Tibial nerve (tissue), 4 donors: Measurements from ENCODE around the gene PLCB1. TPM values are rescaled to one million over a fixed set of nuclear protein-coding genes. Genes with fewer than 3 reads are reported as not detected.
A peak's percentile ranks its signal among the peaks of the same experiment; 100 is the strongest.

Source experiments
- DNase-seq, 2 donors: peaks; one replicate each; pipeline ENCODE4 v3.0.0-alpha.2; 2019; ENCODE audit warnings: low spot score in 2 of 2
- H3K27ac ChIP-seq, 4 donors: fragments of 200-600 bp; sonication (generic) in 3 of 4; one replicate each; pipeline ENCODE4 v1.5.1; 2017 to 2019; ENCODE audit warnings: mild to moderate bottlenecking in 1 of 4
- H3K27me3 ChIP-seq, 2 donors: fragments of 200-600 bp; sonication (generic) in 1 of 2; one replicate each; pipeline versions ENCODE4 v1.5.1 to v1.6.0; 2017 to 2019
- H3K36me3 ChIP-seq, 3 donors: fragments of 200-600 bp; sonication (generic); one replicate each; pipeline ENCODE4 v1.5.1; 2018 to 2019
- H3K4me1 ChIP-seq, 4 donors: fragments of 200-600 bp; sonication (generic) in 3 of 4; one replicate each; pipeline ENCODE4 v1.5.1; 2017 to 2019
- H3K4me3 ChIP-seq, 4 donors: fragments of 200-600 bp; sonication (generic) in 3 of 4; one replicate each; pipeline ENCODE4 v1.5.1; 2017 to 2019; ENCODE audit warnings: mild to moderate bottlenecking in 1 of 4, moderate library complexity in 1 of 4
- H3K9me3 ChIP-seq, 4 donors: fragments of 200-600 bp; sonication (generic) in 3 of 4; one replicate each; pipeline ENCODE4 v1.5.1; 2017 to 2019
- EP300 ChIP-seq, 2 donors: sonication (generic); formaldehyde crosslinking; IDR thresholded peaks; one replicate each; pipeline ENCODE4 v1.6.1; 2017; ENCODE audit warnings: antibody characterized with exemption in 2 of 2, mild to moderate bottlenecking in 1 of 2
- POLR2A ChIP-seq, 2 donors: fragments of 450-650 bp; IDR thresholded peaks; one replicate each; pipeline ENCODE4 v1.6.1; 2017; ENCODE audit warnings: antibody characterized with exemption in 2 of 2, mild to moderate bottlenecking in 2 of 2, moderate library complexity in 2 of 2
- WGBS, 2 donors: methylation state at CpG; one replicate each; pipeline ENCODE4 v1.1.5; 2018; 5-methylcytosine and 5-hydroxymethylcytosine counted together
- total RNA-seq, 4 donors: library from RNA; depleted of rRNA; stranded (reverse); fragments of >200 nt; gene quantifications; one replicate each; pipeline ENCODE4 v1.1.0, GENCODE V29; 2016
- TF ChIP-seq, protein P1 (sequence below), 5 experiments: fragments of 200-600 bp in 3 of 5; fragments of 450-650 bp in 2 of 5; sonication (generic) in 3 of 5; IDR thresholded peaks; one replicate each; pipeline ENCODE4 v1.5.1; 2016 to 2019; ENCODE audit warnings: antibody characterized with exemption in 5 of 5, mild to moderate bottlenecking in 3 of 5, moderate library complexity in 2 of 5

The PLCB1 gene
- total RNA-seq, 4 donors from 2014 or later = 34.7 to 52.8 (median 39.2) TPM

DNA sequence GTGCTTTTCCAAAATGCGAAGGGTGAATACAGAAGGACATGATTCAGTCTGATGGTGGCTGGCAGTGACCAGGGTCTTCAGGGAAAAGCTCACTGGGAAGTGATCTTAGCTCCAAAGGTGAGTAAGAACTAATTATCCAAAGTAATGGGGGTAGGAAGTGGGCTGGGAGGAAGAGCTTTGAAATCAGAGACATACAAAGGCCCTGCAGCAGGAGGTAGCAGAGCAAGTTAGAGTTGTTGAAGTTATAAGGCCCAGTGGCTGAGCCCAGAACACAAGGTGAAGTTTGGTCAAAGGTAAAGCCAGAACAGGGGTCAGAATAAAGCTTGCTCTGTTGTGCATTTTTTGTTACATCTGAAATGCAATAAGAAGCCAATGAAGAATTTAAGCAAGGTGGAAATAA, 81.2 kb downstream of the PLCB1 start:
- H3K27ac ChIP-seq = no peak overlapping the region
- TF ChIP-seq, protein P1, sequence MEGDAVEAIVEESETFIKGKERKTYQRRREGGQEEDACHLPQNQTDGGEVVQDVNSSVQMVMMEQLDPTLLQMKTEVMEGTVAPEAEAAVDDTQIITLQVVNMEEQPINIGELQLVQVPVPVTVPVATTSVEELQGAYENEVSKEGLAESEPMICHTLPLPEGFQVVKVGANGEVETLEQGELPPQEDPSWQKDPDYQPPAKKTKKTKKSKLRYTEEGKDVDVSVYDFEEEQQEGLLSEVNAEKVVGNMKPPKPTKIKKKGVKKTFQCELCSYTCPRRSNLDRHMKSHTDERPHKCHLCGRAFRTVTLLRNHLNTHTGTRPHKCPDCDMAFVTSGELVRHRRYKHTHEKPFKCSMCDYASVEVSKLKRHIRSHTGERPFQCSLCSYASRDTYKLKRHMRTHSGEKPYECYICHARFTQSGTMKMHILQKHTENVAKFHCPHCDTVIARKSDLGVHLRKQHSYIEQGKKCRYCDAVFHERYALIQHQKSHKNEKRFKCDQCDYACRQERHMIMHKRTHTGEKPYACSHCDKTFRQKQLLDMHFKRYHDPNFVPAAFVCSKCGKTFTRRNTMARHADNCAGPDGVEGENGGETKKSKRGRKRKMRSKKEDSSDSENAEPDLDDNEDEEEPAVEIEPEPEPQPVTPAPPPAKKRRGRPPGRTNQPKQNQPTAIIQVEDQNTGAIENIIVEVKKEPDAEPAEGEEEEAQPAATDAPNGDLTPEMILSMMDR (IDR thresholded peaks at IDR 0.05) = no peak
- TF ChIP-seq POLR2A (IDR thresholded peaks at IDR 0.05) = no peak
- TF ChIP-seq EP300 (IDR thresholded peaks at IDR 0.05) = no peak

DNA sequence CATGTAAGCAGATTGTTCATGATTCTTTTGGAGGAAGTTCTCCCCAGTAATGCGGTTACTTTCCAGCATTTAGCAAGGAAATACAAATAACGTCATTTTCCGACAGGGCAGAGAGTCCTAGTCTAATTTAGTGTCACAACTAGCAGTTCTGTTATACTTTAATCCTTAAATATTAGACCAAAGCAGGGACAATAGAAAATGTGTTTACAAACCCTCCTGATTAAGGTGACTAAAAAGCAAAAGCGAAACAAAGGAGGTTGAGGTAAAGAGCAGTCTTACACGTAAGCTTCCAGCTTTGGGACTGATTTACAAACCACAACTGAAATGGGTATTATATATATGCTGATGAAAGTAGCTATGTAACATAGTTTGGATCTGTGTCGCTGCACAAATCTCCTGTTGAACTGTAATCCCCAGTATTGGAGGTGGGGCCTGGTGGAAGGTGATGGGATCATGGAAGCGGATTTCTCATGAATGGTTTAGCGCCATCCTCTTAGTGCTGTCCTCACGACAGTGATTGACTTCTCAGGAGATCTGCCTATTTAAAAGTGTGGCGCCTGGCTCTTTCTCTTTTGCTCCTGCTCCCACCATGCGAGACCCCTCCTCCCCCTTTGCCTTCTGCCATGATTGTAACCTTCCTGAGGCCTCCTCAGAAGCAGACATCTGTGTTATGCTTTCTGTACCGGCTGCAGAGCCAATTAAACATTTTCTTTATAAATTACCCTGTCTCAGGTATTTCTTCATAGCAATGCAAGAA, 81.9 kb downstream of the PLCB1 start:
- Histone ChIP-seq H3K9me3 (no peaks in the 10 kb centered on the region), H3K4me1 (peaks cover 0 to 23% (median 4%) of the 10 kb centered on the region in 4 donors), H3K27ac (peak overlapping the region in 1 of 4 donors; percentile 25), H3K27me3 (no peaks in the 10 kb centered on the region), H3K4me3 (no peak overlapping the region), H3K36me3 (no peaks in the 10 kb centered on the region)
- TF ChIP-seq EP300 (IDR thresholded peaks at IDR 0.05) = no peak
- TF ChIP-seq POLR2A (IDR thresholded peaks at IDR 0.05) = no peak
- TF ChIP-seq, protein P1 (IDR thresholded peaks at IDR 0.05) = no peak
- DNase-seq = no peak
- 80 to 87% methylated on average over 12 of the region's 12 CpGs for WGBS, 2 donors

More for the DNA sequence above, 81.2 kb downstream of the PLCB1 start:
- Histone ChIP-seq H3K4me1 (peaks cover 0 to 23% (median 4%) of the 10 kb centered on the region in 4 donors), H3K27me3 (no peaks in the 10 kb centered on the region), H3K9me3 (no peaks in the 10 kb centered on the region), H3K4me3 (no peak overlapping the region), H3K36me3 (no peaks in the 10 kb centered on the region)
- DNase-seq = no peak
- 81 to 94% methylated on average over 1 of the region's 1 CpG for WGBS, 2 donors

DNA sequence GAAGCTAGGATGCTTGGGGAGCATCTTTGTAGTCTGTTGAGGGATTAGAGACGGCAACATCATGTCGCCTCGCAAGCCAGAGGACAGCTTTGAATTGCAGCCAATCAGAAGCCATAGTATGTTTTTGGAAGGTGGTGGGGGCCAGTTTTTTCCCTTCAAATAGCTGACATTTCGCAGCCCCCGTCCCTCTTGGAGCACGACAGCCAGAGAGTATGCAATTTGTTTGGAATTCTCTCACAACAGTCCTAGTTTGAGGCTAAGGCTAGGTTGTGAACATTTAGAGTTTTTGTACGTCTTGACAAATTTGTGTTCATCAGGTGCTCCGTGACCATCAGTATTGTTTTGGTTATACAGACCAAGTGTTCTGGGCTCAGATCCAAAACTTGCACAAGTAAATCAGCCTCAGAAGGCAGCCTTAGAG, 83.3 kb downstream of the PLCB1 start:
- DNase-seq = no peak
- Histone ChIP-seq H3K4me1 (peaks cover 0 to 20% (median 4%) of the 10 kb centered on the region in 4 donors), H3K27me3 (no peaks in the 10 kb centered on the region), H3K4me3 (no peak overlapping the region), H3K27ac (no peak overlapping the region), H3K9me3 (no peaks in the 10 kb centered on the region), H3K36me3 (no peaks in the 10 kb centered on the region)
- WGBS, 2 donors = 39 to 52% methylated on average over 8 of the region's 8 CpGs
- TF ChIP-seq, protein P1 (IDR thresholded peaks at IDR 0.05) = no peak
- TF ChIP-seq POLR2A (IDR thresholded peaks at IDR 0.05) (no peak), EP300 (IDR thresholded peaks at IDR 0.05) (no peak)

DNA sequence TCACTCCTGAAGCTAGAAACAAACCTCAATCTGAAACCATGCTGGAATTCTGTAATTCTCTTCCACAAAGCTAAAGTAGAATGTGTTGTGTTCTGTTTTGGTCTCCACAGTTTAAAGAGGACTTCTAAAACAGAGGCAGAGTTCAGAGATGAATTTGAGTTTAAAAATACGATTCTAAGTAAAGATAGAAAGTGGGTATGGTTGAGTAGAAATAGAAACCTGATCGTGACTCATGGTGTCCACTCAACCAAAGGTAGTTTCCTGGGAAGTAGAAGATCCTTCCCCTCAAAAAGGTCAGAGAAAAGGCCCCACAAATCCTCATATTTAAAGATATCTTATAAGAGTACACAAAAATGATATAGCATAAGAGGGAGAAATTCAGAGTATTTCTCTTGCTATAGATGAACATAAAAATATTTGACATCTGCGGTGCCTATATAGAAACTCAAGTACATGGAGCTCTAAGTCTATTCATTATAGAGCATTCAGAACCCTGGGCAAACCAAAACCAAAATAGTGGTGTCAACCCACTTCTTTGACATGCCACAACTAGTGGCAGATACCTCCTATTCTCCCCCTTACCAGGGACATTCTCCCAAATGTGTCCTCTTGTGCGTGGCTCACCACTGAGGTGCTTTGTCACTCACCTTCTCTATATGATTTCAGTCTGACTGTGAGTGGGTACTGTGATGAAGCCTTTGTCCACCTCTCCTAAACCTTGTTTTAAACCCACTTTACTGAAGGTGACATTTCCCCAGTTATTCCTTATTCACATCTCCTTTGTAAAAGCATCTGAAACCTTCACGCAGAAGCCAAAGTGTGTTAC, 84.5 kb downstream of the PLCB1 start:
- no peak overlapping the region for H3K27ac ChIP-seq
- H3K4me3 ChIP-seq = no peak overlapping the region
- peaks cover 0 to 20% (median 4%) of the 10 kb centered on the region in 4 donors for H3K4me1 ChIP-seq
- WGBS, 2 donors = 92% methylated on average over 5 of the region's 5 CpGs
- no peaks in the 10 kb centered on the region for H3K9me3 ChIP-seq
- TF ChIP-seq POLR2A (IDR thresholded peaks at IDR 0.05) = no peak
- no peak for TF ChIP-seq EP300 (IDR thresholded peaks at IDR 0.05)
- TF ChIP-seq, protein P1 (IDR thresholded peaks at IDR 0.05) = no peak
- H3K27me3 ChIP-seq = no peaks in the 10 kb centered on the region
- DNase-seq = no peak
- no peaks in the 10 kb centered on the region for H3K36me3 ChIP-seq

DNA sequence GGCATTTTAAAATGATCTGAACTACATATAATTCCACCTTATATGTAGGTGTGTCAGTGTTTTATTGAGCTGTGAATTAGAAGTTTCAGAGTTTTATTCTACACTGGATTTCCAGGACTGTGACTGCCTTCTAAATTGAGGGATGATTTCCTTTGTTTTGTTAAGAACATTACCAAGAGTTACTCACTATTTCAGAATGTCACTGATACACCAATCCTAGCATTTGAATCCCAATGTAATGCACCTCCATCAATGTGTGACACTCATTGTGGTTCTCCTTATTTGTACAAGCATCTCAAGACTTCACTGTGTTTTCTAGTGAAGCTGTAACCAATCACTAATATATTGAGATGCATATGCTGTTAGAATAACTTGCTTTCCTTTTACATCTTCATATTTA, 86.8 kb downstream of the PLCB1 start:
- TF ChIP-seq, protein P1 (IDR thresholded peaks at IDR 0.05) = no peak
- TF ChIP-seq EP300 (IDR thresholded peaks at IDR 0.05) = no peak
- TF ChIP-seq POLR2A (IDR thresholded peaks at IDR 0.05) = no peak
- no peak overlapping the region for H3K4me3 ChIP-seq
- no peak overlapping the region for H3K27ac ChIP-seq
- no peaks in the 10 kb centered on the region for H3K27me3 ChIP-seq
- DNase-seq = no peak
- H3K9me3 ChIP-seq = no peaks in the 10 kb centered on the region
- no peaks in the 10 kb centered on the region for H3K36me3 ChIP-seq
- H3K4me1 ChIP-seq = peaks cover 0 to 32% (median 4%) of the 10 kb centered on the region in 4 donors
